Glomerular endothelial cell (primary cell): ENCODE measurements around the gene RNASE11. TPM values are rescaled to one million over a fixed set of nuclear protein-coding genes. Genes with fewer than 3 reads are reported as not detected.

ENCODE experiments used
- DNase-seq: peaks from one replicate; pipeline ENCODE4 v3.0.0-alpha.2; 2011; ENCODE audit warnings: low read depth, low spot score; ENCODE audit errors: extremely low read depth
- total RNA-seq: library from RNA; depleted of rRNA; stranded (reverse); fragments of >200 nt; gene quantifications from 2 replicates; pipeline ENCODE4 v1.2.3, GENCODE V29; 2015

Gene RNASE11
- total RNA-seq, 1 donor from 2014 or later: not detected

- no peak for DNase-seq
Observed at GRCh38 chr14:20546877-20547276, 40.9 kb downstream of the RNASE11 start.

- no peak for DNase-seq
Observed at GRCh38 chr14:20539906-20540305, 47.9 kb downstream of the RNASE11 start.

Other genes with a start within 250 kb of the RNASE11 start
- gene PARP2, start 244.4 kb downstream of the RNASE11 start, total RNA-seq: 9.9 and 12.3 TPM in 2 replicates
- gene TEP1, start 174.5 kb downstream of the RNASE11 start, total RNA-seq: 16.7 and 22.7 TPM in 2 replicates
- not detected in 2 replicates for gene KLHL33, start 151.8 kb downstream of the RNASE11 start, total RNA-seq
- 56.8 and 84.3 TPM in 2 replicates for gene OSGEP, start 133.2 kb downstream of the RNASE11 start, total RNA-seq
- 152 and 255 TPM in 2 replicates for gene APEX1, start 132.8 kb downstream of the RNASE11 start, total RNA-seq
- gene PIP4P1, start 126.6 kb downstream of the RNASE11 start, total RNA-seq: 14.8 and 20.9 TPM in 2 replicates
- 131 and 170 TPM in 2 replicates for gene PNP, start 118.6 kb downstream of the RNASE11 start, total RNA-seq
- gene RNASE10, start 82.5 kb downstream of the RNASE11 start, total RNA-seq: 1.2 TPM in 1 of 2 replicates, not detected in the other
- gene RNASE9, start 27.0 kb downstream of the RNASE11 start, total RNA-seq: not detected in 2 replicates
- not detected in 2 replicates for gene RNASE12, start 3.4 kb upstream of the RNASE11 start, total RNA-seq
- not detected in 2 replicates for gene OR6S1, start 53.7 kb upstream of the RNASE11 start, total RNA-seq
- 4.0 and 7.8 TPM in 2 replicates for gene RNASE4, start 96.6 kb upstream of the RNASE11 start, total RNA-seq
- gene ANG, start 100.8 kb upstream of the RNASE11 start, total RNA-seq: 4.5 and 5.9 TPM in 2 replicates
- gene EDDM3A, start 157.9 kb upstream of the RNASE11 start, total RNA-seq: not detected in 2 replicates
- gene EDDM3B, start 180.4 kb upstream of the RNASE11 start, total RNA-seq: not detected in 2 replicates
- gene RNASE6, start 193.3 kb upstream of the RNASE11 start, total RNA-seq: 0.29 and 0.34 TPM in 2 replicates
- 215 and 387 TPM in 2 replicates for gene RNASE1, start 214.8 kb upstream of the RNASE11 start, total RNA-seq